HG03354 (cell line): Measurements from ENCODE around the gene PTX4.
"Not testable (repeated sequence)": the region's sequence is repeated elsewhere in the genome, so short reads cannot be mapped to it uniquely, and the experiment has no call there.

Experiments used
- ATAC-seq: cut with Tn5 transposase; IDR thresholded peaks from one replicate; pipeline ENCODE4 v1.9.1; 2021; ENCODE audit warnings: mild to moderate bottlenecking; ENCODE audit not compliant: unreplicated experiment, poor library complexity, severe bottlenecking

The PTX4 gene

GRCh38 chr16:1448536-1449116, 40.1 kb downstream of the PTX4 start:
- ATAC-seq, result no peak

- no peak for ATAC-seq
Observed at GRCh38 chr16:1447965-1448364, 40.8 kb downstream of the PTX4 start.

- no peak for ATAC-seq
Observed at GRCh38 chr16:1446296-1447080, 42.3 kb downstream of the PTX4 start.

GRCh38 chr16:1445518-1446203, 43.1 kb downstream of the PTX4 start:
- ATAC-seq, result no peak

GRCh38 chr16:1444730-1445517, 43.8 kb downstream of the PTX4 start:
- ATAC-seq, result peak; percentile 58

GRCh38 chr16:1443980-1444729, 44.6 kb downstream of the PTX4 start, which contains the start of gene CCDC154:
TSS of gene CCDC154 (minus strand) at chr16:1444556. CDS start at chr16:1444322, 234 bp downstream.
- no peak for ATAC-seq

GRCh38 chr16:1443403-1443973, 45.3 kb downstream of the PTX4 start:
- no peak for ATAC-seq

- no peak for ATAC-seq
Observed at GRCh38 chr16:1442697-1443096, 46.0 kb downstream of the PTX4 start.

- no peak for ATAC-seq
Observed at GRCh38 chr16:1441391-1441829, 47.3 kb downstream of the PTX4 start.

- ATAC-seq, result not testable (repeated sequence)
Observed at GRCh38 chr16:1439699-1440074, 49.1 kb downstream of the PTX4 start.

- no peak for ATAC-seq
Observed at GRCh38 chr16:1439058-1439698, 49.6 kb downstream of the PTX4 start.

GRCh38 chr16:1438229-1439057, 50.3 kb downstream of the PTX4 start:
- no peak for ATAC-seq

GRCh38 chr16:1437606-1438005, 51.1 kb downstream of the PTX4 start:
- no peak for ATAC-seq

GRCh38 chr16:1436731-1437355, 51.9 kb downstream of the PTX4 start:
- no peak for ATAC-seq

GRCh38 chr16:1435921-1436697, 52.6 kb downstream of the PTX4 start:
- no peak for ATAC-seq
